GM19372 (cell line): ENCODE data around the gene TBCD.

Experiments
- ATAC-seq: cut with Tn5 transposase; IDR thresholded peaks from one replicate; pipeline ENCODE4 v1.9.1; 2021; ENCODE audit warnings: mild to moderate bottlenecking, low read depth, moderate library complexity; ENCODE audit not compliant: unreplicated experiment

The TBCD gene

GRCh38 chr17:82892899-82893565 is 141.2 kb downstream of the TBCD start:
- no peak for ATAC-seq

GRCh38 chr17:82893779-82894178 is 141.9 kb downstream of the TBCD start:
- ATAC-seq: no peak

- ATAC-seq: no peak
These were observed 142.5 kb downstream of the TBCD start for GRCh38 chr17:82894389-82894788.

GRCh38 chr17:82895087-82895486 is 143.2 kb downstream of the TBCD start:
- no peak for ATAC-seq

GRCh38 chr17:82896071-82897000 is 144.5 kb downstream of the TBCD start:
- ATAC-seq: no peak

- no peak for ATAC-seq
These were observed 145.8 kb downstream of the TBCD start for GRCh38 chr17:82897514-82898249.

GRCh38 chr17:82898976-82899514 is 147.2 kb downstream of the TBCD start:
- ATAC-seq: no peak

GRCh38 chr17:82899941-82900340 is 148.1 kb downstream of the TBCD start:
- no peak for ATAC-seq

- no peak for ATAC-seq
These were observed 148.9 kb downstream of the TBCD start for GRCh38 chr17:82900741-82901140.

- ATAC-seq: no peak
These were observed 149.5 kb downstream of the TBCD start for GRCh38 chr17:82901356-82901755.

GRCh38 chr17:82901856-82902255 is 150.0 kb downstream of the TBCD start:
- ATAC-seq: no peak

- ATAC-seq: no peak
These were observed 151.4 kb downstream of the TBCD start for GRCh38 chr17:82902972-82903874.

GRCh38 chr17:82905130-82905529 is 153.3 kb downstream of the TBCD start:
- ATAC-seq: no peak

GRCh38 chr17:82907797-82908542 is 156.1 kb downstream of the TBCD start:
- ATAC-seq: no peak

GRCh38 chr17:82908543-82909160 is 156.8 kb downstream of the TBCD start:
- ATAC-seq: no peak

GRCh38 chr17:82909322-82909904 is 157.5 kb downstream of the TBCD start:
- ATAC-seq: no peak

- no peak for ATAC-seq
These were observed 158.2 kb downstream of the TBCD start for GRCh38 chr17:82910041-82910481.

GRCh38 chr17:82910770-82911169 is 158.9 kb downstream of the TBCD start:
- no peak for ATAC-seq
